Mucosa of descending colon (tissue), 3 donors: ENCODE results near the gene SUFU. TPM values are rescaled to one million over a fixed set of nuclear protein-coding genes. Genes with fewer than 3 reads are reported as not detected.

Source experiments
- ATAC-seq: fragments of 200-7000 bp; cut with Tn5 transposase; one replicate; pipeline ENCODE4 v1.9.1; 2020; ENCODE audit warnings: mild to moderate bottlenecking, moderate library complexity
- DNase-seq, 3 donors: peaks; one replicate each; pipeline ENCODE4 v3.0.0-alpha.2; 2020
- H3K36me3 ChIP-seq: fragments of 200-600 bp; one replicate; pipeline ENCODE4 v1.8.0; 2021; ENCODE audit warnings: low read depth, mild to moderate bottlenecking
- H3K4me1 ChIP-seq: fragments of 200-600 bp; one replicate; pipeline ENCODE4 v1.8.0; 2021; ENCODE audit warnings: low read depth, mild to moderate bottlenecking
- H3K4me3 ChIP-seq: fragments of 200-600 bp; one replicate; pipeline ENCODE4 v1.8.0; 2021; ENCODE audit warnings: mild to moderate bottlenecking
- H3K9me3 ChIP-seq: fragments of 200-600 bp; one replicate; pipeline ENCODE4 v1.8.0; 2021; ENCODE audit warnings: mild to moderate bottlenecking
- intact Hi-C, 2 donors: fragments of 100-400 bp; cut with DNase I in 1 of 2; cut with micrococcal nuclease in 1 of 2; formaldehyde crosslinking; loops; one replicate each; pipeline versions ENCODE4 v1.11.0 to v1.11.1; 2022; cut with DNase I, micrococcal nuclease
- total RNA-seq, 3 donors: library from RNA; stranded (reverse); fragmentation: NEBNext Ultra II Directional in 2 of 3; extraction: Animal tissue kit (Norgen Biotek cat#: 25700) in 2 of 3; gene quantifications; one replicate each; pipeline versions ENCODE4 v1.2.1 to v1.2.4, GENCODE V29; 2021 to 2023
- TF ChIP-seq, protein P1 (sequence below): fragments of 200-600 bp; IDR thresholded peaks from one replicate; pipeline ENCODE4 v1.8.0; 2022; ENCODE audit warnings: antibody characterized with exemption, mild to moderate bottlenecking
- donor health status: DM: no; HTN: no; CAD: no; lungs with moderate emphysema.
- donor health status: DM: no; HTN: no; CAD: no.
- donor health status: DM: no; HTN: yes; CAD: no.

The SUFU gene
- total RNA-seq, 3 donors from 2014 or later = 9.0 to 13.9 (median 9.5) TPM

GRCh38 chr10:102507521-102507920 lies 3.7 kb downstream of the SUFU start:
- Histone ChIP-seq H3K4me1 (peaks cover 14% of the 10 kb centered on the region), H3K9me3 (no peaks in the 10 kb centered on the region), H3K4me3 (no peak overlapping the region), H3K36me3 (peaks cover 6% of the 10 kb centered on the region)
- no peak for DNase-seq
- TF ChIP-seq, protein P1, sequence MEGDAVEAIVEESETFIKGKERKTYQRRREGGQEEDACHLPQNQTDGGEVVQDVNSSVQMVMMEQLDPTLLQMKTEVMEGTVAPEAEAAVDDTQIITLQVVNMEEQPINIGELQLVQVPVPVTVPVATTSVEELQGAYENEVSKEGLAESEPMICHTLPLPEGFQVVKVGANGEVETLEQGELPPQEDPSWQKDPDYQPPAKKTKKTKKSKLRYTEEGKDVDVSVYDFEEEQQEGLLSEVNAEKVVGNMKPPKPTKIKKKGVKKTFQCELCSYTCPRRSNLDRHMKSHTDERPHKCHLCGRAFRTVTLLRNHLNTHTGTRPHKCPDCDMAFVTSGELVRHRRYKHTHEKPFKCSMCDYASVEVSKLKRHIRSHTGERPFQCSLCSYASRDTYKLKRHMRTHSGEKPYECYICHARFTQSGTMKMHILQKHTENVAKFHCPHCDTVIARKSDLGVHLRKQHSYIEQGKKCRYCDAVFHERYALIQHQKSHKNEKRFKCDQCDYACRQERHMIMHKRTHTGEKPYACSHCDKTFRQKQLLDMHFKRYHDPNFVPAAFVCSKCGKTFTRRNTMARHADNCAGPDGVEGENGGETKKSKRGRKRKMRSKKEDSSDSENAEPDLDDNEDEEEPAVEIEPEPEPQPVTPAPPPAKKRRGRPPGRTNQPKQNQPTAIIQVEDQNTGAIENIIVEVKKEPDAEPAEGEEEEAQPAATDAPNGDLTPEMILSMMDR = no peak
- no peak for ATAC-seq
- intact Hi-C loops = loop anchor here in 1 of 2 donors (10.0 kb wide), 1 partner anchor 77 kb away; no protein-coding TSS in a partner anchor

- H3K36me3 ChIP-seq = peaks cover 3% of the 10 kb centered on the region
- TF ChIP-seq, protein P1 = no peak
- no peak overlapping the region for H3K4me3 ChIP-seq
- intact Hi-C loops = loop anchor here in 1 of 2 donors (10.0 kb wide), 1 partner anchor 76 kb away; no protein-coding TSS in a partner anchor
- H3K9me3 ChIP-seq = no peaks in the 10 kb centered on the region
- DNase-seq (no peak), ATAC-seq (no peak)
- H3K4me1 ChIP-seq = peaks cover 7% of the 10 kb centered on the region
These were observed 4.7 kb downstream of the SUFU start for GRCh38 chr10:102508506-102508905.

- DNase-seq (no peak), ATAC-seq (no peak)
- TF ChIP-seq, protein P1 = no peak
- Histone ChIP-seq H3K4me1 (peaks cover 5% of the 10 kb centered on the region), H3K4me3 (no peak overlapping the region), H3K36me3 (peaks cover 3% of the 10 kb centered on the region), H3K9me3 (no peaks in the 10 kb centered on the region)
- intact Hi-C loops = loop anchor here in 1 of 2 donors (10.0 kb wide), 1 partner anchor 75 kb away; no protein-coding TSS in a partner anchor
These were observed 5.6 kb downstream of the SUFU start for GRCh38 chr10:102509387-102509786.

GRCh38 chr10:102511583-102512274 lies 8.0 kb downstream of the SUFU start:
- H3K4me3 ChIP-seq = no peak overlapping the region
- H3K36me3 ChIP-seq = peaks cover 3% of the 10 kb centered on the region
- TF ChIP-seq, protein P1 = no peak
- DNase-seq = peak in 1 of 3 donors; percentile 13
- intact Hi-C loops = no loop called here
- no peaks in the 10 kb centered on the region for H3K4me1 ChIP-seq
- H3K9me3 ChIP-seq = no peaks in the 10 kb centered on the region
- ATAC-seq = peak; percentile 39

DNA sequence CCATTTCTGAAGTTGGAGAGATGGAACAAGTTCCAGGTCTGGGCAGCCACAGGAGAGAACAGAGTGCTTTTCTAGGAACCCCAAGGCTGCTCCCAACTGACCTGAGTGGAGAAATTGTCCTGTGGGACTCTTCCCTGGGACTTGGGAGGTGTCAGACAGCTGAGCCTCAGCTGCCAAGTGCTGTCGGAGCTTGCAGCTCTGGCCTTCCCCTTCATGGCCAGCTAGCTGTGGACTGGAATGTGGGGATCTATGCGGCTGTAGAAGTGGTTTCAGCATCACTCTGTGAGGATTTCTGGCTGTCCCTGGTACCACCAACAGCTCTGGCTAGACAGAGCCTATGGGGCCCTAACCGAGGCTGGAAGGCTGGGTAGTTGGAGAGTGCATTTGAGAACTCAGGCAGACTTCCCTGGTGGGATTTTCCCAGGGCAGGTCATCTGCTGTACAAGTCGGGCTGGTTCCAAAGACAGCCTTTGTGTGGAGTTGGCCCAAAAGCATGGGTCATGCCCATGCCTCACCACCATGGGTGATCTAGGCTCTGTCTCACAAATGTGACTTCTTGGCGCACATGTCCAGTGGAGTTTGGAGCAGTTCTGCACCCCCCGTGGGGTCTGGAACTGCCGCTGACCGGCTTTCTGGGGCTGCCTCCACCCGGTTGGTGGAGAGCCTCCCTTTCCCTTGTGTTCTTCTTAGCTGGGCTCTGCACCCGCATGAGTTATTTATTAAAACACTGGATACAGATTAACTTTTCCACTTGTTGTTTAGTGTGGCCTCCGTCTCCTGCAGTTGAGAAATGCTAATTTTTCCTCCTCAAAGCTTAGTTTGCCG lies 10.9 kb downstream of the SUFU start:
- Histone ChIP-seq H3K9me3 (no peaks in the 10 kb centered on the region), H3K36me3 (peaks cover 3% of the 10 kb centered on the region), H3K4me1 (no peaks in the 10 kb centered on the region), H3K4me3 (no peak overlapping the region)
- intact Hi-C loops = no loop called here
- no peak for DNase-seq
- TF ChIP-seq, protein P1 = no peak
- ATAC-seq = no peak
